Panc1 (cell line): ENCODE measurements around the gene ESR2.

ENCODE experiments used
- POLR2AphosphoS5 ChIP-seq: IDR thresholded peaks from 2 replicates; pipeline ENCODE4 v1.6.1; 2012; ENCODE audit warnings: mild to moderate bottlenecking, low read depth, low read length, moderate library complexity
- REST ChIP-seq, 2 experiments: IDR thresholded peaks; 2 replicates each; pipeline ENCODE4 v1.6.1; 2011 to 2012; ENCODE audit warnings: low read depth in 2 of 2, control low read depth in 1 of 2, low read length in 1 of 2, mild to moderate bottlenecking in 1 of 2, moderate library complexity in 1 of 2; ENCODE audit not compliant: insufficient read depth in 1 of 2
- SIN3A ChIP-seq: IDR thresholded peaks from 2 replicates; pipeline ENCODE4 v1.6.1; 2012; ENCODE audit warnings: low read depth, mild to moderate bottlenecking, low read length, moderate library complexity, borderline replicate concordance; ENCODE audit not compliant: insufficient read depth
- TCF7L2 ChIP-seq: IDR thresholded peaks from 2 replicates; pipeline ENCODE4 v1.6.1; 2011; ENCODE audit warnings: mild to moderate bottlenecking, low read depth, low read length, inconsistent platforms
- TF ChIP-seq, protein P1 (sequence below): fragments of 450-650 bp; IDR thresholded peaks from 2 replicates; pipeline ENCODE4 v1.5.1; 2017; ENCODE audit warnings: mild to moderate bottlenecking

DNA sequence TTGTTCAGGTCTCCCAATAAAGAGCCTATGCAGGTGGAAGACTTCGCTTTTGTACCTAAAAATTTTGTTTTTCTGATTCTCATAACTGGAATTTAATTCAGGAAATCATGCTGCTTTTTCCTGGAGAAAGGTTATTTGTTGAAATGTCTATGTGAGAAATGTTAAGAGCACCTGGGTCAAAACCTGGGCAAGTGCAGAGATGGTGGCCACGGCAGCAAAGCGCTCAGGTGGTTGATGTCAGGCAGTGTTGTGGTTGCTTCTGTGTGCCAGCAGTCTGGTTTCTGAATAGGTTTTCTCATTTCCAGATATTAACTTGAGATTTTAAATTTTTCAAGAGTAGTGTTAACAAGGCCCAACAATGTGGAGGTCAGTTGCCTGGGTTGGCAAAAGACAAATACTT is 96.2 kb downstream of the ESR2 start:
- TF ChIP-seq, protein P1, sequence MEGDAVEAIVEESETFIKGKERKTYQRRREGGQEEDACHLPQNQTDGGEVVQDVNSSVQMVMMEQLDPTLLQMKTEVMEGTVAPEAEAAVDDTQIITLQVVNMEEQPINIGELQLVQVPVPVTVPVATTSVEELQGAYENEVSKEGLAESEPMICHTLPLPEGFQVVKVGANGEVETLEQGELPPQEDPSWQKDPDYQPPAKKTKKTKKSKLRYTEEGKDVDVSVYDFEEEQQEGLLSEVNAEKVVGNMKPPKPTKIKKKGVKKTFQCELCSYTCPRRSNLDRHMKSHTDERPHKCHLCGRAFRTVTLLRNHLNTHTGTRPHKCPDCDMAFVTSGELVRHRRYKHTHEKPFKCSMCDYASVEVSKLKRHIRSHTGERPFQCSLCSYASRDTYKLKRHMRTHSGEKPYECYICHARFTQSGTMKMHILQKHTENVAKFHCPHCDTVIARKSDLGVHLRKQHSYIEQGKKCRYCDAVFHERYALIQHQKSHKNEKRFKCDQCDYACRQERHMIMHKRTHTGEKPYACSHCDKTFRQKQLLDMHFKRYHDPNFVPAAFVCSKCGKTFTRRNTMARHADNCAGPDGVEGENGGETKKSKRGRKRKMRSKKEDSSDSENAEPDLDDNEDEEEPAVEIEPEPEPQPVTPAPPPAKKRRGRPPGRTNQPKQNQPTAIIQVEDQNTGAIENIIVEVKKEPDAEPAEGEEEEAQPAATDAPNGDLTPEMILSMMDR = no peak
- no peak for TF ChIP-seq SIN3A
- TF ChIP-seq REST (IDR thresholded peaks at IDR 0.05; ENCODE audit: insufficient read depth in 1 of 2, low read depth in 2 of 2, low read length in 1 of 2) = no peak
- no peak for TF ChIP-seq POLR2AphosphoS5
- no peak for TF ChIP-seq TCF7L2
